ENCODE measurements around the gene ABCC5.

The ABCC5 gene

GRCh38 chr3:183922421-183922820 is 95.3 kb downstream of the ABCC5 start:
- DNase-seq (ENCODE audit: low read depth), result no peak

- no peak for DNase-seq (ENCODE audit: low read depth)
These were observed 96.6 kb downstream of the ABCC5 start for GRCh38 chr3:183921096-183921495.

- no peak for DNase-seq (ENCODE audit: low read depth)
These were observed 97.3 kb downstream of the ABCC5 start for GRCh38 chr3:183920416-183920815.

GRCh38 chr3:183918178-183918577 is 99.5 kb downstream of the ABCC5 start:
- DNase-seq (ENCODE audit: low read depth), result no peak

- DNase-seq (ENCODE audit: low read depth), result no peak
These were observed 99.9 kb downstream of the ABCC5 start for GRCh38 chr3:183917776-183918175.

- DNase-seq (ENCODE audit: low read depth), result no peak
These were observed 102.8 kb downstream of the ABCC5 start for GRCh38 chr3:183914856-183915255.

- DNase-seq (ENCODE audit: low read depth), result no peak
These were observed 104.1 kb downstream of the ABCC5 start for GRCh38 chr3:183913580-183913920.

GRCh38 chr3:183912895-183913579 is 104.6 kb downstream of the ABCC5 start:
- no peak for DNase-seq (ENCODE audit: low read depth)

GRCh38 chr3:183911763-183912506 is 105.7 kb downstream of the ABCC5 start:
- DNase-seq (ENCODE audit: low read depth), result no peak

- DNase-seq (ENCODE audit: low read depth), result no peak
These were observed 106.6 kb downstream of the ABCC5 start for GRCh38 chr3:183911087-183911486.

GRCh38 chr3:183909030-183909600 is 108.6 kb downstream of the ABCC5 start:
- no peak for DNase-seq (ENCODE audit: low read depth)

GRCh38 chr3:183907911-183908331 is 109.8 kb downstream of the ABCC5 start:
- DNase-seq (ENCODE audit: low read depth), result no peak

- no peak for DNase-seq (ENCODE audit: low read depth)
These were observed 110.5 kb downstream of the ABCC5 start for GRCh38 chr3:183907176-183907575.

GRCh38 chr3:183906234-183906921 is 111.3 kb downstream of the ABCC5 start:
- DNase-seq (ENCODE audit: low read depth), result no peak

GRCh38 chr3:183904833-183905780 is 112.6 kb downstream of the ABCC5 start:
- no peak for DNase-seq (ENCODE audit: low read depth)

- no peak for DNase-seq (ENCODE audit: low read depth)
These were observed 119.7 kb downstream of the ABCC5 start for GRCh38 chr3:183898028-183898431.

GRCh38 chr3:183897606-183898005 is 120.1 kb downstream of the ABCC5 start:
- DNase-seq (ENCODE audit: low read depth), result no peak

- no peak for DNase-seq (ENCODE audit: low read depth)
These were observed 121.1 kb downstream of the ABCC5 start for GRCh38 chr3:183896610-183897009.

- DNase-seq (ENCODE audit: low read depth), result no peak
These were observed 121.5 kb downstream of the ABCC5 start for GRCh38 chr3:183896184-183896583.

- DNase-seq (ENCODE audit: low read depth), result no peak
These were observed 121.9 kb downstream of the ABCC5 start for GRCh38 chr3:183895774-183896173.

- DNase-seq (ENCODE audit: low read depth), result no peak
These were observed 122.4 kb downstream of the ABCC5 start for GRCh38 chr3:183895296-183895695.

Measured in stimulated activated CD8-positive, alpha-beta memory T cell treated with anti-CD3 and anti-CD28 coated beads, Interleukin-12 subunit alpha, Interleukin-12 subunit beta, amount 100 ng/mL, for 1 hour (primary cell).